NCI-H2171 treated with DMSO at 0.1 percent for 48 hours (cell line): ENCODE results near the gene MGAT4D.
"Not testable (repeated sequence)": the region's sequence is repeated elsewhere in the genome, so short reads cannot be mapped to it uniquely, and the experiment has no call there.

Experiments used
- DNase-seq: peaks from one replicate; lab custom pipeline; 2025; lab: John Stamatoyannopoulos, UW

The MGAT4D gene

DNA sequence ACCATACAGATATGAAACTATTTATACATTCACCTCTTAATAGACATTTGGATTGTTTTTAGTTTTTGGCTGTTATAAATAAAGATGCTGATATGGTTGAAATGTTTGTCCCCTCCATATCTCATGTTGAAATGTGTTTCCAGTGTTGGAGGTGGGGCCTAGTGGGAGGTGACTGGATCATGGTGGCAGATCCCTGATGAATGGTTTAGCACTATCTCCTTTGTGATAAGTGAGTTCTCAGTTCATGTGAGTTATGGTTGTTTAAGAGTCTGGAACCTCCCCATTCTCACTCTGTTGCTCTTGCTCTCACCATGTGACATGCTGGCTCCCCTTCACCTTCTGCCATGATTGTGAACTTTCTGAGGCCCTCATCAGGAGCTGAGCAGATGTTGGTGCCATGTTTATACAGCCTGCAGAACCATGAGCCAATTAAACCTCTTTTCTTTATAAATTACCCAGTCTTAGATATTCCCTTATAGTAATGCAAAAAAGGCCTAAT is 58.4 kb downstream of the MGAT4D start:
- DNase-seq, result no peak

DNA sequence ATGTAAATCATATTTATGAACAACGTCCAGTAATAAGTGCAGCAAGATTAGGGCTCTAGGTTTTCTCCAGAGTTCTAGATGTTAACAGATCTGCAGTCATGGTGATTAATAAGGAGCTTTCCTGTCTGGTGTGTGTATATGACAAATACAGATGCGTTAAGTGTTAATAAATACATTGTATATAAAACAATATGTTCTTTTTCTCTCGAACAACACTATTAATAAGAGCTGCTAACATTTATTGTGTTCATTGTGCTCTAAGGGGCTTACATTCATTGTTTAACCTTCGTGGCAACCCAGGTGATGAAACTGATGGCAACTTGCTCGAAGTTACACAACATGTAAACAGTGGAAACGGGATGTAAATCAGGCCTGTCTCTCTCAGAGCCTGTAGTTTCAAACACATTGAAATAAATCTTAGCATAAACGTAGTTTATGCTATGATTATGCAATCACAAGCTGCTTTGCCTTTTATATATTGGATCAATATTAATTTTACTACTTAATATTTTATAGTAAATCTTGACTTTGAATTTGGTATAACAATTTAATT is 70.1 kb downstream of the MGAT4D start:
- no peak for DNase-seq

DNA sequence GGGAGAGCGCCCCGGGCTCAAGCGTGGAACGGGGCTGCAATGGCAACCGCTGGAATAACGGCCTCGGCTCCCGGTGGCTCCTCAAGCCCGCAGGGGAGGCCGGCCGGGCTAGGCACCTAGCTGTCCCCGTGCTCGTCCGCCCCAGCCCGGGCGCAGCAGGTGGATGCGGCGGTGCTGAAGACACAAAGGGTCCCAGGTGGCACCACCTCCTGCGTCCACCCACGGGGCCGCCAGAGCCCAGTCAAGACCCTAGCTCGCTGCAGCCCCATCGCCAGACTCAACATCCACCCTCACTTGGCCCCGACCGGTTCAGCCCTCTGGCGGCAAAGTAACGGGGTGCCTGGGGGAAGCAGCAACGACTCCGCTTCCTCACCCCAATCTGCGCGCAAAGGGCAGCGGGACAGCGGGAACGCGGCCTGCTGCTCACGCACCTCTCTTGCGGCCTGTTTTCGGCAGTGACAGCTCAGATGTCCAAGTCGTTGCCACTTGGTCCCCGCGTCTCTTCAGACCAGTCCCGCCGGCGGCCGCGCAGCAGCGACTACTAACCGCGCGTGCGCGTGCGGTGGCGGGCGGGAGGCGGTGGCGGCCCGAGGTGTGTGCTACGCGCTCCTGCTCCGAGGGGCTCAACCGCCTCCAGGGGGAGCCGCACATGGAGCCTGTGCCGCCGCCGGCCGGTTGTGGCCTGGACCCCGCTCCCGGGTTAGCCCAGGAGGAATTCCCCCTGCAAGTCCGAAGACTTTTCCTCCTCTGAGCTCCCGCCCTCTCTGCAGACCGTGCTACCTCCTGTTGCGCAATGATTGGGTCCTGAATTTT is 70.8 kb downstream of the MGAT4D start, which contains the start of gene CLGN:
Gene CLGN (minus strand): TSS at position 543 of the 813 bp plus-strand sequence. CDS start 14,570 bp downstream, outside the sequence.
- peak; percentile 74 for DNase-seq

DNA sequence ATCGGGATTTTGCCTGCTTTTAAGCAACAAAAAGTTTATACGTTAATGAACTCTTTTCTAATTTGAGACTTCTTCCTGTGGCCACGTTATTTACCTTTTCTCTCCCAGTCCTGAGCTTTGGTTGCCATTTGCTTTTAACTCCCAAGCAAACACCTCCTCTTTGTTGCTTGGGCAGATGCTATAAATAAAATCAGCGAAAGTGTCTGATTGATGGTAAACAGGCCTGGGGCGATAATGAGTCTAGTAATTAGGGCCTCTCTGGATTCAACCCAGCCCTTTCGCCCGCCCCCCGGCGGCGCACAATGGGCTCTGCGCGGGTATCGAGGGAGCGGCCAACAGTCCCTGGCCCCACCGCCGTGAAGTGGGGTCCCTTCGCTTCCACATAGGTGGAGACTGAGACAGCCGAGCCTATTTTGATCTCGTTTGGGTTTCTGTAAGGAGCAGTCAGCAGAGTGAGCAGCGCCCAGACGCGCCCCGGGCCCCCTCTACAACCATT is 71.4 kb downstream of the MGAT4D start:
- DNase-seq, result peak; percentile 47

DNA sequence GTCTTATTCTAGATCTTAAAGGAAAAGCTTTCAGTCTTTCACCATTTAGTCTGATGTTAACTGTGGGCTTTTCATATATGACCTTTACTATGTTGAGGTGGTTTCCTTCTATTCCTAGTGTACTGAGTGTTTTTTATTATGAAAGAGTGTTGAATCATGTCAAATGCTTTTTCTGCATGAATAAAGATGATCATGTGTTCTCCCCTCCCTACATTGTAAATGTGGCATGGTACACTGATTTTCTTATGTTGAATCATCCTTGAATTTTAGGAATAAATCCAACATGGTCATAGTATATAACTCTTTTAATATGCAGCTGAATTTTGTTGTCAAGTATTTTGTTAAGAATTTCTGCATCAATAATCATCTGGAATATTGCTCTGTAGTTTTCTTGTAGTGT is 75.0 kb downstream of the MGAT4D start:
- DNase-seq, result no peak

DNA sequence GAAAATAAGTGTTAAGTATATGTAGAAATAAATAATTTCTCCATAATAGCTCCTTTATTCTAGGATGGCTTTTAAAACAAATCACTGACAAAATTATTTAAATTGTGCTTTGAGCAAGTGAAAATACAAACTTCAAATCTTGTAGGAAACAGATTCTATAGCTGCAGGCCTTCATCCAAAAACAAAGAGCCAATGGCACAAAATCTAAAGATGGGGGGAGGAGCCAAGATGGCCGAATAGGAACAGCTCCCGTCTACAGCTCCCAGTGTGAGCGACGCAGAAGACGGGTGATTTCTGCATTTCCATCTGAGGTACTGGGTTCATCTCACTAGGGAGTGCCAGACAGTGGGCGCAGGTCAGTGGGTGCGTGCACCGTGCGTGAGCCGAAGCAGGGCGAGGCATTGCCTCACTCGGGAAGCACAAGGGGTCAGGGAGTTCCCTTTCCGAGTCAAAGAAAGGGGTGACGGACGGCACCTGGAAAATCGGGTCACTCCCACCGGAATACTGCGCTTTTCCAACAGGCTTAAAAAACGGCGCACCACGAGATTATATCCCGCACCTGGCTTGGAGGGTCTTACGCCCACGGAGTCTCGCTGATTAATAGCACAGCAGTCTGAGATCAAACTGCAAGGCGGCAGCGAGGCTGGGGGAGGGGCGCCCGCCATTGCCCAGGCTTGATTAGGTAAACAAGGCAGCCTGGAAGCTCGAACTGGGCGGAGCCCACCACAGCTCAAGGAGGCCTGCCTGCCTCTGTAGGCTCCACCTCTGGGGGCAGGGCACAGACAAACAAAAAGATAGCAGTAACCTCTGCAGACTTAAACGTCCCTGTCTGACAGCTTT is 84.7 kb downstream of the MGAT4D start:
- not testable (repeated sequence) for DNase-seq

DNA sequence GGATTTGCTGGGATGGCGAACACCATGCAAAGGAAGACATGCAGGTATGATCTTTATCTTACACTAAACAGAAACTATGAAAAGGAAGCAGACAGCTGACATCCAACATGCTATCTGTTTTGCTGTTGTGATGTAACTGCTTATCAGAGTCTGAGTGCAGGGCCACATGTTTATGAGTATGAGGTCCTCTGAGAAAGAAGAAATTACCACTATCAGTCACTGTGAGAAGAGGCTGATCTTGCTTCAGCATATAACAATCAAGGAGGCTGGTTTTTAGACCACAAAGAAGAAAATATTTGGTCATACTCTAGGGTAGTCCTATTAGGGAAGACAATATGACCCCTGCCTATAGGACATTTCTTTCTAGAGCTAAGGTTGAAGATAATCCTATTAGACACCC is 89.1 kb downstream of the MGAT4D start:
- no peak for DNase-seq

DNA sequence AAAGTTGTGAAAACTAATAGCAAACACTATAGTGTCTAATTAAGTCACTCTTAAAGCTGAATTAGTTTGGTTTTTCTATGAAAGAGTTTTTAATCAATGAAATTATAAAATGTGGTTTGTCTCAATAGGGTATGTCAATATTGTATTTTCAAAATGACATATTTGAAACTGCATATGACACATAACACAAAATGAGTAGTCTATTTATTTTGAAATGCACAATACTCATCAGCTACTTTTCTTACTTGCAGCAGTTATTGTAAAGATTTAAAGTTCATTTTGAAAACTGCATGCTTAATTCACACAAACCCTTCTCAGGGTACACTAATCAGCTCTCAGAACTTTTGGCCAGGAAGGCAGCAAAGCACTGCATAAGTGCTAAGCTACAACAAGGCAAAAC is 91.8 kb downstream of the MGAT4D start:
- DNase-seq, result no peak

DNA sequence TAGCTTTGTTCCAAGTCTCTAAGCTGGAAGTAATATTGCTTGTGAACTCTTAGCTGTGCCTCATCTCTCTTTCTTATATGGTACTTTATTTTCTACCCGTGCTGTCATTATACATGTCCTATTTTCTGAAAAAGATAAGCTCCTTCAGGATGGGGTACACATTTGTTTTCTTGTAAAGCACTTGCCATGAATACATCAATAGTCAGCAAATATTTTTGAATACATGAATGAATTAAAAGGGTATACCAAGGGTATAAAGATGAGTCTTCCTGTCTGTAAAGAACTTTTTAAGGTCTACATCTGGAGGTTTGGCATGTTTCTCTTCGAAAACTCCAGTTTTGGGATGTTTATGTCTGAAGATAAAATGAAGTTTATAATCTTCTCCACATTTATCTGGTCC is 98.0 kb downstream of the MGAT4D start:
- DNase-seq, result no peak

DNA sequence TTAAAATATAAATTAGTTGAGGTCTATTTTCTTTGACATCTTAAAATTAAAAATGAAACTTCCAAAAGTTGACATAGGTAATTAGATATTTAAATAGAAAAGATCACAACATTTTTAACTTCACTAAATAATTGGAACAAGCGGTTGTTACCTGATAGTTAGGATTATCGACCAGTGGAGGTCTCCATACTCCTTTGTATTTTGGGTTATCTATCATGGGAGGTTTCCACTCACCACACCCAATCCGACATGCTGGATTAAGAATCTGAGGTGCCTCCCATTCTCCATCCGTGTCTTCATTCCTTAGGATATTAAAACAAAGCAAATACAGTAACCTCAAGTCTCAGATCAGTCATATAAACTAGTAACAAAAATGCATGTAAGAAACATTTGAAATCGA is 102.4 kb downstream of the MGAT4D start:
- no peak for DNase-seq
